ENCODE data around the gene LTBP1. TPM values are rescaled to one million over a fixed set of nuclear protein-coding genes. Genes with fewer than 3 reads are reported as not detected.
"Not testable (repeated sequence)": the region's sequence is repeated elsewhere in the genome, so short reads cannot be mapped to it uniquely, and the experiment has no call there.

Gene LTBP1
- polyA plus RNA-seq, 4 donors, result 74.7 to 83.5 (median 82.8) TPM

DNA sequence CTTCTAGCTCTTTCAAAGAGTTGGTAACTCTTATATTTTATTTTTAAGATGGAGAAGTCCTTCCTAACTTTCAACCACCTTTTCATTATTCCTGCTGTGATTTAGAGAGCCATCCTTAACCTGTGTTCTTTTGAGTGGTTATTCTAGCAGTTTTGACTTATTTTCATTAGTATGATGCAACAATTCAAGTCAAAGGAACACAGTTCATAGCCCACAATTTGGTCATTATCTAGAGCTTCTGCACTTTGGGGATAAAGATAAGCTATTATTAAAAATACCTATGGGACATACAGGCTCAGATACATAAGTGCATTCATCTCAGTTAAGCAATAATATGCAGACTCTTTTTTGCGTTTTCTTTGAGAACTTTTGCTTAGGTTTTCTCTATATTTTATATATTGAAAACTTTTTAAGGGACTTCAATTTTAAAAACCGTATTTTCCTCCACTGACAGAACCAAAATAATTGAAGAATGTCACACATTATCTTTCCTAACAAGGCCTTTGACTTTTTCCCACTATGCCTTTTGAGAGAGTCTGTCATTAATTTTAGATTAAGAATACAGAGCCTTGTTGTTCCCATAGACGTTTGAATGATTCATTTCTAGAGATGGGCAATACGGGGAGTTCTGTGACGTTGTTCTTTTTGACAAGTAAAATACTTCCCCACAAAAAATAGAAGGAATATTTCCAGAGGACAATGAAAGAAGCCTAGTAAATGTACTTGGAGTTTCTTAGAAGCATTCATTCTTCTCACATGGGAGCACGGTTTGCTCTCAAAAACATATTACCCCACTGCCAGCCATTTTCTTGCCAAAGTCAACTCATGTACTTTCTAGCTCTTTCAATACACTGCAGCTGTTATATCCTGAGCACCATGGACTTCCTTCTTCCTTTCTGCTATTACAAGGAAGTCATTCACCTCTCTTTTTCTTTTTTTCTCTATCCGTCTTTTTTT lies 486.8 kb downstream of the LTBP1 start:
- DNase-seq (ENCODE audit: low read depth in 4 of 4, low spot score in 3 of 4), result no peak

DNA sequence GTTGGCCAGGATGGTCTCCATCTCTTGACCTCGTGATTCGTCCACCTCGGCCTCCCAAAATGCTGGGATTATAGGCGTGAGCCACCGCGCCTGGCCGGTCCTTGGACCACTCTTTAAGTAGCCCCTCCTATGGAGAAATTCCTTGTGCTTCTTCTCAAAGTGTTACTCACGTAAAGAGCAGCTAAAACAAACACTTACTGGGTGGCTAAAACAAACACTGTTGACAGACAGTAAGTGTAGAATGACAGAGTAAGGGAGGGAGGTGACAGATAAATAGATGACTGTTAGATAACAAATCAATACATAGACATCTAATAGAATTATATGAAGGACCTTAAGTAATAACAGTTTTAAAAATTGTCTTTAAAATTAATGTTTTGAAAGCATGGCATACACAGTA lies 488.8 kb downstream of the LTBP1 start:
- DNase-seq (ENCODE audit: low read depth in 4 of 4, low spot score in 3 of 4), result no peak

DNA sequence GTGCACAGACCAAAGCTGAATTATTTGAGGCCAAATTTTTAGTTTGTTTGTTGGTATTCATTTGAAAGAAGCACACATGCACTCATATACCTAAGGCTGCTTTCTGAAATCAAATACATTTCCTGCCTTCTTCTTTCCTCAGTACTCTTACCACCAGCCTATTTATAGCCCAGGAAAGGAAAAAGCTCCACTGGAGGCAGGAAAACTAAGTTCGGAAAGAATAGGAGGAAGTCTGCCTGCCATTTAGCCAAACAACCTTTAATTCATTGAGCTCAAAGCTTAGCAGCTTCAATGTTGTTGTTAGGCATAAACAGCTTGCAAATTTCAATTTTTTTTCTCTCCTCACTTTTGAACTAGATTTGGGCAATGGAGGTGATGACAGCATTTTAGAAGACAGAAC lies 489.3 kb downstream of the LTBP1 start:
- DNase-seq (ENCODE audit: low read depth in 4 of 4, low spot score in 3 of 4), result no peak

DNA sequence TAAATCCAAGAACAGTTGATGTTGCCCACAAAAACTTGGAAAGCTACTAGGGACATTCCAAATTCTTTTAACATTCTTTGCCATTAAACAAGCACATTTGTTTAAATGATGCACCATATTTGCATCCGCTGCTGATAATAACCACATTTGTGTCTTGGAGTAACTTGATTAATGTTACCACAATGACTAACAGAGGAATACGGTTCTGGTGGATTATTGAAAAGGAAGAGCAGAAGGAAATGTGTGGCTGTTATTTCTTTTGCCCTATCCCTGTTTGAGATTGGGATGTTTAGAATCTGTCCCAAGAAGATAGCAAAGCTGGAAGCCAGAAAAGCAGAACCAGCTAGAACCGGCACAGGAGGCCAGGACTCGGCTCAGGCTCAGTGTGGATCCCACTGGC lies 490.5 kb downstream of the LTBP1 start:
- DNase-seq (ENCODE audit: low read depth in 4 of 4, low spot score in 3 of 4), result no peak

DNA sequence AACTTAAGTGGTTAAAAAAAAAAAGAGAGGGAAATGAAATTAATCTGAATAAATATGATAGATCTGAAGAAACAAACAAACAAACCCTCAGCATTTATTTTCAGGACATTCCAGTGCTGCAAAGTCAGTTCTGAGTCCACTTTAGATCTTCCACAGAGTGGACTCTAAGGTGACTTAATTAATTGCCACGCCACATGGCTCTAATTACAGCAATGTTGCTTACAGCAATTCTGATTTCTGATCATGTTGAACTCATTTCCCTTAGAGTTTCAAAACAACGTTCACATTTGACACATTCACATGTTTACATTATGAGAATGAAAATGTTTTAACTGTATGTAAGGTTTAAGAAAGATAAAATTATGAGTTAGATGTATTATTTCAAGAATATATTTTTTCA lies 491.1 kb downstream of the LTBP1 start:
- no peak for DNase-seq (ENCODE audit: low read depth in 4 of 4, low spot score in 3 of 4)

DNA sequence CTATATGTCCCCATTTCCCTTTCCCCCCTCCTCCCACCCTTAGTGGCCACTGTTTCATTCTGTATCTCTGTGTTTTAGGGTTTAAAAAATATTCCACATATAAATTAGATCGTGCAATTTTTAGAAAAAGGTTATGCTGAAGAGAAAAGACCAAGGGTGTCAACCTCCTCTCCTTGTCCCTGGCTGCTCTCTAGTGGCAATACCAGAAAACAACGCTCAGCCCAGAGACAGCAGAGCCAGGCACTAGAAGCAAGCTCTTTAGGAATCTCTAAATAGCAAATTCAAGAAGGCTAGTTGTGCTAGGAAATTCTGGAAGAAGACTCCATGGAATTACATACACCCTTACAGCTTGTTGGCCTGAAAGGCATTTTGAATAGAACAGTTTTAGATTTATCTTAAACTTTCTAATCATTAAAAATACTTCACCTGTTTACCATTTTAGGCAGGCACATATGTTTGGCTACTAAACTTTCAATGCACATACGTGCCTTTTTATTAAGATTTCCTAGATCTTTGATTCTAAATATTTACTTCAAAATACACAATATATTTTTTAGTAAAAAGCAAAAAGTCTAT lies 494.6 kb downstream of the LTBP1 start:
- DNase-seq (ENCODE audit: low read depth in 4 of 4, low spot score in 3 of 4), result no peak

DNA sequence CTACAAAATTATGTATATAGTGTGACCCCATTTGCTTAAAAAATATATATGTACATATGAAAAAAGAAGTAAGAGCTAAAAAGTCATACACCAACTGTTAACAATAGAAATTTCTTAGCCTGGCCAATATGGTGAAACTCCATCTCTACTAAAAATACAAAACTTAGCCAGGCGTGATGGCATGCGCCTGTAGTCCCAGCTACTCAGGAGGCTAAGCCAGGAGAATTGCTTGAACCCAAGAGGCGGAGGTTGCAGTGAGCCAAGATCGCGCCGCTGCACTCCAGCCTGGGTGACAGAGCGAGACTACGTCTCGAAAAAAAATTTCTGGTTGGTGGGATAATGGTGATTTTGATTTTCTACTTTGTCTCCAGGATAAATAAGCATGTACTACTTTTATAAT lies 495.3 kb downstream of the LTBP1 start:
- not testable (repeated sequence) for DNase-seq (ENCODE audit: low read depth in 4 of 4, low spot score in 3 of 4)

DNA sequence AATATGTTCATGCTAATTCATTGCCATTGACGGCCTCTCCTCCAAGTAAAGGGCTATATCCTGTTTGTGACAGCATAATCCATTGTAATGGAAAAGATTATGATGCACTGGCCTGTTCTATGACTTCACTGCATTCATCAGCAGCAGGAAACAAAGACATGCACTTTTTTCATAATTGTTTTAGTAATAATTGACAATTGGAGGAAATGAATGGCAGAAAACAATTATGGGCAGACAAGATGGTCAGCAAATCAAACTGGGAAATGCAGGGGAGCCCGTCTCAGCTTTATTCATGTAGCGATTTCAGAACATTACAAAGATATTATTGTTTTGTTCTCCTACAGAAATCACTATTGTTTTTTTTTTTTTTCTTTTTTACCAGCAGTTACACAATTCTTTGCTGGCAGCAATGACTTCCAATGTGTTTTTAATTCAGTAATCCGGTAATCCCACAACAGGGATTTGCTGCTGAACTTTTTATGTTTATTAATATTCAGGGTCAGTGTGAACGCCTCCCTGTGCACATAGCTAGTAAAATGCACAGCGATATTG lies 495.9 kb downstream of the LTBP1 start:
- DNase-seq (ENCODE audit: low read depth in 4 of 4, low spot score in 3 of 4), result no peak

DNA sequence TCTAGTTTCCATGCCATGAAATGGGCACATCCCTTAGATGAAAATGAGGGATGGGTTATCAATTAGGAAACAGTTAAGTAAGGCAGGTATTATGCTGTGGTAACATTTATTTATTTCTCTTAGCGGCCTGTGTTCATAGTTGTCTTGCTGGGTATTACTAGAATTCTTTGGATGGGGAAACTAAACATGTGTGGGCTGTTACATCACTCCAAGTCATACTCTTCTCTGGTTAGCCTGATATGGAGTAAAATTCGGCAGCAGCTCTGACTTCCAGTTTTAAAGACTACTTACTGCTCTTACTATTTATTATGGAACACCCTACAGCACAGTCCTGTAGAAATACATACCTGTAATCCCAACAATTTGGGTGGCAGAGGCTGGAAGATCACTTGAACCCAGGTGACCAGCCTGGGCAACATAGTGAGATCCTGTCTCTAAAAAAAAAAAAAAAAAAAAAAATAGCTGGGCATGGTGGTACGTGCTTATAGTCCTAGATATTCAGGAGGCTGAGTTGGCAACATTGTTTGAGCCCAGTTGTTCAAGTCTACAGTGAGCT lies 496.6 kb downstream of the LTBP1 start:
- no peak for DNase-seq (ENCODE audit: low read depth in 4 of 4, low spot score in 3 of 4)

DNA sequence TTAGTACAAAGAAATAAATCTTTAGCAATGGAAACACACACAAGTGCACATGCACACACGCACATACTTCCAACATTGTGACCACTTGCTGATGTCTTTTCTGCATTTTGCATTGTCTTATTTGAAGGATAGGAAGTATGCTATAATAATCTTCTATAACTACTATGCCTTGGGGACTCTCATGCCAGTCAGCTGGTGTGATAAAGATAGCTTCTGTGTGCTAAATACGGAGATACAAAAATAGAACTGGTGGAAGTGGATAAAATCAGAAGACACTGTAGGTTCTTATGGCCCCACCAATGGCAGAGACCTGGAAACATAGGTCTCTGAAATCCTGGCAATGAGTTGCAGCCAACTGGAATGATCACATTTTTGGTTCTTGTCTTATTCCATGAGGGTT lies 498.2 kb downstream of the LTBP1 start:
- DNase-seq (ENCODE audit: low read depth in 4 of 4, low spot score in 3 of 4), result no peak

DNA sequence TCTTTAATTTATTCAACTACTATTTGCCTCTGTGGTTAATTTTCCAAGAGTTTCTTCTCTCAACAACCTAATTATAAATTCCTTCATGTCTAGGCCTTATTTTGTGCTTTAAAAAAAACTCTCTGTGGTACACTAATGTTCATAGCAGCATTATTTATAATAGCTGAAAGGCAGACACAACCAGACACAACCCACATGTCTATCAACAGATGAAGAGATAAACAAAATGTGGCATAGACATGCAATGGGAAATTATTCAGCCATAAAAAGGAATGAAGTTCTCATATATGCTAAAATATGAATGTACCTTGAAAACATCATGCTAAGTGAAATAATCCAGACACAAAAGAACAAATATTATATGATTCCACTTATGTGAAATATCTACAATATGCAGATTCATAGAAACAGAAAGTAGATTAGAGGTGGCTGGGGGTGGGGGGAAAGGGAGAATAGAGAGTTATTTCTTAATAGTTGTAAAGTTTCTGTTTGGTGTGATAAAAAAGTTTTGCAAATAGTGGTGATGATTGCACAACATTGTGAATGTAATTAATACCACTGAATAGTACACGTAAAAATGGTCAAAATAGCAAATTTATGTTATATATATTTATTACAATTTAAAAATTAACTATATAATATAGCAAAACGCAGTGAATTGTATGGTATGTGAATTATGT lies 501.6 kb downstream of the LTBP1 start:
- no peak for DNase-seq (ENCODE audit: low read depth in 4 of 4, low spot score in 3 of 4)
